Panc1 (cell line): ENCODE data around the gene IRX6.

Experiments
- CTCF ChIP-seq: fragments of 450-650 bp; IDR thresholded peaks from 2 replicates; pipeline ENCODE4 v1.5.1; 2017; ENCODE audit warnings: mild to moderate bottlenecking
- POLR2AphosphoS5 ChIP-seq: IDR thresholded peaks from 2 replicates; pipeline ENCODE4 v1.6.1; 2012; ENCODE audit warnings: mild to moderate bottlenecking, low read depth, low read length, moderate library complexity
- SIN3A ChIP-seq: IDR thresholded peaks from 2 replicates; pipeline ENCODE4 v1.6.1; 2012; ENCODE audit warnings: low read depth, mild to moderate bottlenecking, low read length, moderate library complexity, borderline replicate concordance; ENCODE audit not compliant: insufficient read depth
- TCF7L2 ChIP-seq: IDR thresholded peaks from 2 replicates; pipeline ENCODE4 v1.6.1; 2011; ENCODE audit warnings: mild to moderate bottlenecking, low read depth, low read length, inconsistent platforms

- TF ChIP-seq POLR2AphosphoS5 (no peak), SIN3A (no peak), CTCF (no peak), TCF7L2 (no peak)
Observed at GRCh38 chr16:55379876-55380390, 55.9 kb downstream of the IRX6 start.
